GM21447 (cell line): Measurements from ENCODE around the gene CALR3.
"Not testable (repeated sequence)": the region's sequence is repeated elsewhere in the genome, so short reads cannot be mapped to it uniquely, and the experiment has no call there.

Experiments used
- ATAC-seq: cut with Tn5 transposase; IDR thresholded peaks from one replicate; pipeline ENCODE4 v1.9.1; 2021; ENCODE audit not compliant: unreplicated experiment

CALR3 gene

DNA sequence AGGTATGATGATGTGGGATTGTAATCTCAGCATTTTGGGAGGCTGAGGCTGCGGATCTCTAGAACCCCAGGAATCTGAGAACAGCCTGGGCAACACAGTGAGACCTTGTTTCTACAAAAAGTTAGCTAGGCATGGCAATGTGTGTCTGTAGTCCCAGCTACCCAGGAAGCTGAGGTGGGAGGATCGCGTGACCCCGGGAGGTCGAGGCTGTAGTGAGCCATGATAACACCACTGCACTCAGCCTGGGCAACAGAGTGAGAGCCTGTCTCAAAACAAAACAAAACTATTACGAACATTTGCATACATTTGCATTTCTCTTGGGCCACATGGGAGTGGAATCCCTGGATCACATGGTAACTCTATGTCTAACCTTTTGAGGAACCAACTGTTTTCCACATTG, 1.9 kb upstream of the CALR3 start:
- no peak for ATAC-seq

DNA sequence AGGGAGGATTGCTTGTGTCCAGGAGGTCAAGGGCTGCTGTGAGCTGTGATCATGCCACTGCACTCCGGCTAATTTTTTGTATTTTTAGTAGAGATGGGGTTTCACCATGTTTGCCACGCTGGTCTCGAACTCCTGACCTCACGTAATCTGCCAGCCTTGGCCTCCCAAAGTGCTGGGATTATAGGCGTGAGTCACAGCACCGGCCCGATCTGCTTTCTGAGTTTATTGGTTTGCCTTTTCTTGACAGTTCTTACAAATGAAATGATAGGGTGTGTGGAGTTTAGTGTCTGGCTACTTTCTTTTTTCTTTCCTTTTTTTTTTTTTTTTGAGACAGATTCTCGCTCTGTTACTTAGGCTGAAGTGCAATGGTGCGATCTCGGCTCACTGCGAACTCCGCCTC, 1.1 kb upstream of the CALR3 start:
- ATAC-seq, result no peak

DNA sequence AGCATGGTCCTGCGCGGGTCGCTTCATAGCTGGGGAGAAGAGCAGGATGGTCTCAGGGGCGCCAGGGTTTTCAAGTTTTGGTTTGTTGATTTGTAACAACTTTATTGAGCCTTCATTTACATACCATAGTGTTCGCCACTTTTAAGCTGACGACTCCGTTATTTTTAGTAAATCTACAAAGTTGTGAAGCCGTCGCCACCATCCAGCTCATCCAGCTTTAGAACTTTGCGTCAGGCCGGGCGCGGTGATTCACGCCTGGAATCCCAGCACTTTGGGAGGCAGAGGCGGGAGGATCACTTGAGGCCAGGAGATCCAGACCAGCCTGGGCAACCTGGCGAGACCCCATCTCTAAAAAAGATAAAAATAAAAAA, 631 bp upstream of the CALR3 start:
- ATAC-seq, result no peak

DNA sequence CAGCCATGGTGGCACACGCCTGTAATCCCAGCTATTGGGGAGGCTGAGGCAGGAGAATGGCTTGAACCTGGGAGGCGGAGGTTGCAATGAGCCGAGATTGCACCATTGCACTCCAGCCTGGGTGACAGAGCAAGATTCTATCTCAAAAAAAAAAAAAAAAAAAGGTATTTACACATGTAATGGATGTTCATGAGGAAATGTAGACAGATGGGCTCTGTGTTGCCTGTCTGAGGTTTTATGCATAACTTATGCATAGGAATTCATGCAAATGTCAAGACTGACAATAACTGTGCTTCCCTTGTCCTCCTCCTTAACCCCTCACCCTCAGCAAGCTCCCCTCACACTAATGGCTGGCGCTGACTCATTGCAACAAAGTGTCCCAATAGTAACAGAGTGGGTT, 9.5 kb downstream of the CALR3 start:
- ATAC-seq, result not testable (repeated sequence)

DNA sequence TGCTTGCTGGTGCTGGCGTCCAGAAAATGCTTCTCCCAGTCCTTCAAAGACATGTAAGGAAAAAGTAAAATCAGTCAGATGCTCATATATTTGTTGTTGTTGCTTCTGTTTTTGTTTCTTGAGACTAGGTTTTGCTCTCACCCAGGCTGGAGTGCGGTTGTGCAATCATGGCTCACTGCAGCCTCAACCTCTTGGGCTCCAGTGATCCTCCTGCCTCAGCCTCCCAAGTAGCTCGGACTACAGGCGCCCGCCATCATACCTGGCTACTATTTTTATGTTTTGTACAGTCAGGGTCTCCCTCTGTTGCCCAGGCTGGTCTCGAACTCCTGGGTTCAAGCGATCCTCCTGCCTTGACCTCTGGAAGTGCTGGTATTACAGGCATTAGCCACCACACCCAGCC, 13.2 kb downstream of the CALR3 start:
- ATAC-seq, result no peak

DNA sequence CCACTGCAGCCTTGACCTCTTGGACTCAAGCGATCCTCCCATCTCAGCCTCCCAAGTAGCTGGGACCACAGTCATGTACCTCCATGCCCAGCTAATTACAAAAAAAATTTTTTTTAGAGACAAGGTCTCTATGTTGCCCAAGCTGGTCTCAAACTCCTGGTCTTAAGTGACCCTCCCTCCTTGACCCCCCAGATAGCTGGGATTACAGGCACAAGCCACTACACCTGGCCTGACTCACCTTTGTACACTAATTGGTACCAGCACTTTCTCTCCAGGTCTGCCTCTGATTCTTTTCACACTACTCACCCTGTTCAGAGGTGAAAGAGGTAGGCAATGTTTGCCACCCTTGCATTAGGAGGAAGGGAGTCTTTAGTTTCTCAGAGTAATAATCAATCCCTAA, 18.7 kb downstream of the CALR3 start:
- ATAC-seq, result no peak

DNA sequence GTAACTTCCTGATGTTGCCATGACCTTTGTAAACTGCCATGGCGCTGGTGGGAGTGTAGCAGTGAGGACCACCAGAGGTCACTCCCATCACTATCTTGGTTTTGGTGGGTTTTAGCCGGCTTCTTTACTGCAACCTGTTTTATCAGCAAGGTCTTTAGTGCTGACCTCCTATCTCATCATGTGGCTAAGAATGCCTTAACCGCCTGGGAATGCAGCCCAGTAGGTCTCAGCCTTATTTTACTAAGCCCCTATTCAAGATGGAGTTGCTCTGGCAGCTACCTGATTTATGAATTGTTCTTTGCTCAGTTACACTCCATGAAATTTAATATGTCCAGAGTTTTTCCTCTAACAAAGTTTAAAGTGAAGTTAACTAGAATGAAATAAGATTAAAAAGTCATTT, 19.6 kb downstream of the CALR3 start:
- ATAC-seq, result no peak

DNA sequence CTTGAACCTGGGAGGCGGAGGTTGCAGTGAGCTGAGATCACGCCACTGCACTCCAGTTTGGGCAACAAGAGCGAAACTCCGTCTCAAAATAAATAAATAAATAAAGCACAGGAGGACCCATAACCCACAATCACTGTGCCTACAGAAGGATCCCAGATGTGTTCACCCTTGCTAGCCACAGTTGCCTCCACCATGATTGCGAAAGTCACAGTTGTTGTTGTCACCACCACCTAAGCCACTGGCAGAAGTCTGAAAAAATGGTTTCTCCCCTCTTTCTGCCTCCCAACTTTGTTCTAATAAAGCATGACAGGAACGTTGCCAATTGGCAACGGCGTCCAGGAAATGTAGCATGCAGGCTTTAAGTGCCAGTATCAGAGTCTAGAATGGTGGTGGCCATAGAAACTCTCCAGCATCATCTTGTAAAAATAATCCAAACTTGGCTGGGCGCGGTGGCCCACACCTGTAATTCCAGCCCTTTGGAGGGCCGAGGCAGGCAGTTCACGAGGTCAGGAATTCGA, 22.0 kb downstream of the CALR3 start:
- no peak for ATAC-seq

DNA sequence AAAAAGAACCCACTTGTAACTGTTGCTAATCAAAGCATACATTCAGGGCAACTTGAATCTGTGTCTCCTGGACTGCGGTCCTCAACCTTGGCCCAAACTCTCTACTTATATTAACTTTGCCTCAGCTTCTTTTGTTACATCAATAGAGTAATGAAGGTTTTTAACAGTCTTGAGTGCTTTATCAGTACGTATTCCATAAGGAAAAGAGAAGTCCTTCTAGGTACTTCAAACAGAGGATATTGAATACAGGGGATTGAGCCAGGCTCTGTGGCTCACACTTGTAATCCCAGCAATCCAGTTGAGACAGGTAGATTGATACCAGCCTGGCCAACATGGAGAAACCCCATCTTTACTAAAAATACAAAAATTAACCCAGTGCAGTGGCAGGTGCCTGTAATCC, 23.0 kb downstream of the CALR3 start:
- ATAC-seq, result no peak

DNA sequence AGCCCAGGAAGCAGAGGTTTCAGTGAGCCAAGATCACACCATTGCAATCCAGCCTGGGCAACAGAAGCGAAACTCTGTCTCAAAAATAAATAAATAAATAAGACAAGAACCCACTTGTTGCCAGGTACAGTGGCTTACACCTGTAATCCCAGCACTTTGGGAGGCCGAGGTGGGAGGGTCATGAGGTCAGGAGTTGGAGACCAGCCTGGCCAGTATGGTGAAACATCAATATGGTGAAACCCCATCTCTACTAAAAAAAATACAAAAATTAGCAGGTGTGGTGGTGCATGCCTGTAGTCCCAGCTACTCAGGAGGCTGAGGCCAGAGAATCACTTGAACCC, 23.4 kb downstream of the CALR3 start:
- ATAC-seq, result not testable (repeated sequence)

DNA sequence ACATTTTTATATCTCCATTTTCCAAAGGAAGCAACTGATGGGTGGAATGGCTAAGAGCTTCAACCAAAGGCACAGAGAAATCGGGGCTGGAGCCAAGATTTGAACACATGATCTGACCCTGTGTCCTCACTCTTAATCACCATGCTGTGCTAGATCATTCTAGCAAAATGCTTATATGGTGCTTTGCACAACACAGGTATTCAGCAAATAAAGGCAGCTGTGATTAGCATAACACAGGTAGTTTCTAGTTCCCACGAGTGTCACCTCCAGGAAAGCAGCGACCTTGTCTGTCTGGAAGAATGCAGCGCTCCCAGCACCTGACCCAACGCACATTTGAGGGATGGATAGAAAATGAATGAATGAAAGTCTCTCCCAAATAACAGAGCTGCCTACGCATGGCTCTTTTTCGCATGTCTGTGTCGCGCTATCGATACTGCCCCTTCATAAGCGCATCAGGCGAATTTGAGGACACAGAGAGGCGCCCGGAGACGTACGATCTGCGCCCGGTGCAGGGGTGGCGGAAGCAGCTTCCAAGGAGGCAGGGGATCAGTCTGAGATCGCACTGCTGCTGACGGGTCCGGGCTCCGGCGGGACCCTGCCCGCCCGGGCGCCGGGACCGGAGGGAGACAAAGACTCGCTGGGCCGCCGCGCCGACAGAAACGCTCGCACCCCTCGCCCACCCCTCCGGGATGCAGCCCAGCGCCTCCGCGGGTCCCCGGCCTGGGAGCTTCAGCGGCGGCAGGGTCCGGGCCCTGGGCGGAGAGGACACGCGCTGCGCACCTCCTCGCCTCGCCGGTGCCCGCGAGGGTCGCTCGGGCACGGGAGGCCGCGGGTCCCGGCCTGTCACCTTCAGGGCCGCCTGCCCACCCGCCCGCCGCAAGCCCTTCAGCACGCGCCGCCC, 24.8 kb downstream of the CALR3 start:
- peak; percentile 22 for ATAC-seq

DNA sequence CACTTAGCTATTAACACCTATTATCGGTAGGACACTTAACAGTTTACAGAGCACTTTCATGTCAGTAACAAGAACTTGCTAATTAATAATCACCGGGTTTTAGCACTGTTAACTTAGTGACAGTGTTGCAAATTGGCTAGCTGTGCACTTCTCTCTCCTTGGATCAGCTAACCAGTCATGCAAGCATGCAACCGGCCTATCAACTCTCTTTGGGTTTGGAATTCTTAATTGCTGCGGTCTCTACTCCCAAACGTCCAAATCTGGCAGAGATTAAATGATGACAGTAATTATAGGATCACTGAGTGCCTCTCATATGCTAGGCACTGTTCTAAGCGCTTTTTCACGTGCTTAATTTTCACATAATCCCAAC, 25.4 kb downstream of the CALR3 start:
- ATAC-seq, result no peak

DNA sequence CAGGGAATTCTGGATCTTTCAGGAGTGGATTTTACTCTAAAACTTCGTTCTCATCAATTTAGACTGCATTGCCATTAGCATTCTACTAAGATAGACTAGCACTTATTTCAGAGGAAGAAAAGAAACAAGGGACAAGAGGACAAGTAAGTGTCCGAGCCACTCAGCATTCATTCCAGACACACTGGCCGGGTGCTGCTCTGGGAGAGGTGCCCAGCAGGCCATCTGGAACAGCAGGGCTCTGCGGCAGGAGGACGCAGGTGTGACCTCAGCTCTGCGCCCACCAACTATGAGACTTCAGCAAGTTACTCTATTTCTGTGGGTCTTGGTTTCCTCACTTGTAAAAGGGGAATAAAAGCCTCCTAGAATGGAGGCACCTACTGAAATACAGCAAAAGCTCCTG, 28.4 kb downstream of the CALR3 start:
- ATAC-seq, result no peak

DNA sequence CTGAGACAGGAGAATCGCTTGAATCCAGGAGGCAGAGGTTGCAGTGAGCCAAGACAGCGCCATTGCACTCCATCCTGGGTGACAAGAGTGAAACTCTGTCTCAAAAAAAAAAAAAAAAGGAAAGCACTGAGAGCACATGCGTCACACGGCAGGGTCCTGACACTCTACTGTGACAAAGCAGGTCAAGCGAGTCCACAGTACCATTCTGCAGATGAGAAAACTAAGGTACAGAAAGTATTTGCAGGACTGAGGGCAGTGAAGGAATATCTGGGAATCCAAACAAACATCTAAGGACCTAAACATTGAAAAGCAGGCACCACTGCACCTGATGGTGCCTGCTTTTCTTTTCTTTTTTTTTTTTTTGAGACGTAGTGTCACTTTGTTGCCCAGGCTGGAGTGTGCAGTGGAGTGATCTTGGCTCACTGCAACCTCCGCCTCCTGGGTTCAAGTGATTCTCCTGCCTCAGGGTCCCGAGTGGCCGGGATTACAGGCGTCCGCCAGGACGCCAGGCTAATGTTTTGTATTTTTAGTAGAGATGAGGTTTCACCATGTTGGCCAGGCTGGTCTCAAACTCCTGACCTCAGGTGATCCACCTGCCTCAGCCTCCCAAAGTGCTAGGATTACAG, 29.1 kb downstream of the CALR3 start:
- ATAC-seq, result not testable (repeated sequence)

DNA sequence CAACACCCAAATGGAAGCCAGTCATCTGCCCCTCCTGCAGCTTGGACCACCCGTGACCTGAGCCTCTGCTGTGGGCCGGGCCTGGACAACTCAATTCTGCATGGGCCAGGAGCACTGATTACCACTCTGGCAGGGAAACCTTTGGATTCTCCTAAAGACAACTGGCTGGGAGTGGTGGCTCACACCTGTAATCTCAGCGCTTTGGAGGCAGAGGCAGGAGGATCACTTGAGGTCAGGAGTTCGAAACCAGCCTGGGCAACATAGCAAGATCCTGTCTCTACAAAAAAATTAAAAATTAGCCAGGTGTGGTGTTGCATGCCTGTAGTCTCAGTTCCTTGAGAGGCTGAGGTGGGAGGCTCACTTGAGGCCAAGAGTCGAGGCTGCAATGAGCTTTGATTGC, 30.7 kb downstream of the CALR3 start:
- ATAC-seq, result no peak

DNA sequence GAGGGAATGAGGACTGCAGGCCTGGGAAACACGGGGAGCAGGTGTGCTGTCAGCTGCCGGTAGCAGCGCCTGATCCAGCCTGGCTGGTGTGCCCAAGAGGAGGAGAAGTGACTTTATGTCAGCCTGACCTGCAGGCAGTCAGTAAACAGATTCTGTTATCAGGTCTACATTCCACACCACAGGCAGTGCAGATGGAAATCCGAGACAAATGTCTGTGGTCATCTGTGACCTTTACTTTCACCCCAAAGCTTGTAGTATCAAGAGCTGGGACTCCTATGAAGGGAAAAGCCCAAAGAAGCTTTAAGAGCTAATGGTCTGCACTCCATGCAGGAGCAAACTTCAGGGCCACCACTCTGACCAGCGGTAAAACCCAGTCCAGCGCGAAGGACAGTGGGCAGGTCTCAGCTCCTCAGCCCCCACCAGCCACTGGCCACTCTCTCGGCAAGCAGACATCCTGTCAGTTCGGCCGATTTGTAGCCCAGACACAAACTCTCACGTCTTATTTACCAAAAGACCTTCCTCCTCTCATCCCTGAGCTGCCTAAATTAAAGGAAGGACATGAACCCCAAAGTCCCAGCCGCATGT, 31.9 kb downstream of the CALR3 start:
- no peak for ATAC-seq

DNA sequence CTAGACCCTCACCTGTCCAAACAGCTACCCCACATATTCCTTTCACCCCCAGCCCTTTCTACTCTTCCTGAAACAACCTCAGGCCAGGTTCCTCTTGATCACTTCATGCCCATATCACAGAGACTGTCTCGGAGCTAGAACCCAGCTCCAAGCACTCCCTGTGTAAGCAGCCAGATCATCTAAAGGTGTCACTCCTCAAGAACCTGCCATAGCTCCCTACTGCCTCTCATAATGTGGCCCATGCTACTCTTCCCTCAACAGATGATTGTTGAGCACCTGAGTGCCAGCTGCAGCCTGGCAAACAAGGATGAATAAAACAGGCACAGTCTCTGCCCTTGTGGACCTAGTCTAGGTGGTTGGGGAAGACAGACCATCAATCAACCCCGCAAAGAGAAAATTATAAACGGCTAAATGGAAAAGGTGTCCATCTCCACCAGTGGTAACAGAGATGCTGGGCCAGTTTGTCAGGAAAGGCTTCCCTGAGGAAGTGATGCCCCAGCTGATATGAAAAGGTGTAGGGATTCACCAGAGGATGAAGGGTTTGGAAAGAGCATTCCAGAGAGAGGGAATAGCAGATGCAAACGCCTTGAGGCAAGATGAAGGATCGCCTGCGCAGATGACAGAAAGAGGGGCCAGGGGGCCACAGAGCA, 32.5 kb downstream of the CALR3 start:
- ATAC-seq, result no peak

DNA sequence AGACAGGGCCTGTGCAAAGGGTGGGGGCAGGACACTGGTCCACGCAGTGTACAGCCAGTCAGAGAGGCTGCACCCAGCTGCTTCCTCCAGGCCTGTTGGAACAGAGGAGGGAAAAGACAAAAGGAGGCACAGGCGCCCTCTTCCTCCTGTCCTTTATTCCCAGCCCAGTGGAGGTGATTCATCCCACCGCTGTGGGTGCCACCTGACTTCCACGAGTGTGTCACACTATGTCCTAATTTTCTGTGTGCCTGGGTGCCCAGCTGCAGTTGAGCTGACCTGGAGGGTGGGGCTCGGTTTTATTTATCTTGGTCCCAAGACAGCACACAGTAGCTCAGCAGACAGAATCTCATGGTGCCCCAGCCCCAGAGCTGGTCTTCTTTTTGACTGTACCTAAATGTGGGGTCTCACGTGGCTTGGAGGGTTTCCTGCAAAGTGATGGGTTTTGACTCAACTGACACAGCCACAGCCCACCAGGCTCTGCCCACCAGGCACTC, 33.2 kb downstream of the CALR3 start:
- no peak for ATAC-seq

DNA sequence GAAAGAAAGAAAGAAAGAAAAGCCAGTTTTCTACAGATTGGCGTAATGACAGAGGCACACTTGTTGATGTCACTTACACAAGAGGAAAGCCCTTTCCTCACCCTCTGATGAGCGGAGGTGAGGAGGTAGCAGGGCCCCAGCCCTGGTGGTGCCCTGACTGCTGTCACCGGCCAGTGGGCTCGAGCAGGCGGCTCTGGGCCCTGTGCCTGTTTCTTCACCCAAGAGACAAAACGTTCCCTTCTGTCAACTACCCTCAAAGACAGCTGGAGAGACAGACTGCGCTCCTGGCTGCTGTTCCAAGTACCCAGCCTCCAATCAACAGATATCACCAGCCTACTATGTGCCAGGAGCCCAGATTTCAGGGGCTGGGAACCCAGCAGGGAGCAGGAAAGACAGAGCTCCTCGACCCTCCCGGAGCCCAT, 34.3 kb downstream of the CALR3 start:
- ATAC-seq, result no peak

DNA sequence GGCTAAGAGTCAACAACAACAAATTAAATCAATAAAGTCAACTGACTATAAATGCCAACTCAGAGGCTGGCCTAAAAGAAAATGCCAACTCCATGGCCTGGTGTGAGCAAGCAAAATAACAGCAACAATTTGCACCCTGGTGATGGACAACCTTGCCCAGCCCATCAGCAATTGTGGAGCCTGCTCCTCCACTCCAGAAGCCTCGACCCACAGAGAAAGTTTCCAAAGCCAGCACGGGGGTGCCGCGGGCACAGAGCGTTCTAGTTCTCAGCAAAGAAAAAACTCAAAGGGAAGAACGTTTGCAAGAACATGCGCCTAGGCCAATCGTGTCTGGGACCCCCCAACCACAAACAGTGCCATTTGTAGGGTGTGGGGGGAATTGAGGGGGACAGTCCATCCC, 35.5 kb downstream of the CALR3 start:
- ATAC-seq, result no peak

DNA sequence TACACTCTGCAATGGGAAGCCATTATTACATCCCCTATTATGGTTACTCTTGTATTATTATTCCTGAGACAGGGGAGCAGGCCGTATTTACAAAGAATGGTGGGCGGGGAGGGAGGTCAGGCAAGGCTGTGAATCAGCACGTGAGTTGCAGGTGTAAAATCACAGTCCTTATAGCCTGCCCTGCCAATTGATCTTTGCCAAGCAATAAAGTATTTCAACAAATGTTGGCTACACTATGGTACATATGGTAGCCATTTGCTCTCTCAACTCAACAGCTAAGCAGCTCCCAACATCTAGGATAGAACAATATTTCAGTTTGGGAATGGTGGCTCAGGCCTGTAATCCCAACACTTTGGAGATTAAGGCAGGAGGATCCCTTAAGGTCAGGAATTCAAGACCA, 36.3 kb downstream of the CALR3 start:
- ATAC-seq, result no peak
